BE2C (cell line): Measurements from ENCODE around the gene SMAGP.

ENCODE experiments used
- DNase-seq: peaks from one replicate; pipeline ENCODE4 v3.0.0-alpha.2; 2020
- H3K27me3 ChIP-seq: fragments of 250-450 bp; sonication (Bioruptor Pico); 2 replicates; pipeline ENCODE4 v1.5.1; 2020; ENCODE audit warnings: mild to moderate bottlenecking
- H3K36me3 ChIP-seq: fragments of 250-450 bp; sonication (Bioruptor Pico); 2 replicates; pipeline ENCODE4 v1.5.1; 2020; ENCODE audit warnings: mild to moderate bottlenecking
- H3K4me1 ChIP-seq: fragments of 250-450 bp; sonication (Bioruptor Pico); 2 replicates; pipeline ENCODE4 v1.5.1; 2020
- H3K4me3 ChIP-seq: 2 replicates; pipeline ENCODE4 v1.5.1; 2011; ENCODE audit warnings: low read depth, low read length
- H3K9me3 ChIP-seq: fragments of 250-450 bp; sonication (Bioruptor Pico); 2 replicates; pipeline ENCODE4 v1.5.1; 2020
- CTCF ChIP-seq: IDR thresholded peaks from 2 replicates; pipeline ENCODE4 v1.5.1; 2012; ENCODE audit warnings: mild to moderate bottlenecking, low read depth, low read length

Gene SMAGP

GRCh38 chr12:51214895-51215294 is 55.3 kb downstream of the SMAGP start:
- no peak for DNase-seq
- Histone ChIP-seq H3K27me3 (no peaks in the 10 kb centered on the region), H3K4me1 (peaks cover 5% of the 10 kb centered on the region), H3K4me3 (no peak overlapping the region), H3K36me3 (peaks cover 3% of the 10 kb centered on the region; the same call in 1 of the 2 replicates), H3K9me3 (no peaks in the 10 kb centered on the region)
- no peak for TF ChIP-seq CTCF

GRCh38 chr12:51210690-51211395 is 59.4 kb downstream of the SMAGP start:
- Histone ChIP-seq H3K36me3 (peaks cover 3% of the 10 kb centered on the region; the same call in 1 of the 2 replicates), H3K4me1 (no peaks in the 10 kb centered on the region), H3K9me3 (no peaks in the 10 kb centered on the region), H3K4me3 (no peak overlapping the region), H3K27me3 (no peaks in the 10 kb centered on the region)
- DNase-seq, result no peak
- TF ChIP-seq CTCF, result no peak

- Histone ChIP-seq H3K36me3 (peaks cover 3% of the 10 kb centered on the region; the same call in 1 of the 2 replicates), H3K4me1 (no peaks in the 10 kb centered on the region), H3K9me3 (no peaks in the 10 kb centered on the region), H3K27me3 (no peaks in the 10 kb centered on the region), H3K4me3 (no peak overlapping the region)
- DNase-seq, result no peak
- TF ChIP-seq CTCF, result no peak
Measured at GRCh38 chr12:51209259-51209658, 61.0 kb downstream of the SMAGP start.

- no peaks in the 10 kb centered on the region; the same call in 1 of the 2 replicates for H3K36me3 ChIP-seq
- no peak overlapping the region for H3K4me3 ChIP-seq
- no peaks in the 10 kb centered on the region for H3K9me3 ChIP-seq
- H3K4me1 ChIP-seq, result no peaks in the 10 kb centered on the region
- TF ChIP-seq CTCF, result no peak
- H3K27me3 ChIP-seq, result no peaks in the 10 kb centered on the region
- no peak for DNase-seq
Measured at GRCh38 chr12:51208016-51208660, 62.1 kb downstream of the SMAGP start.

GRCh38 chr12:51205350-51205749 is 64.9 kb downstream of the SMAGP start:
- no peaks in the 10 kb centered on the region; the same call in 1 of the 2 replicates for H3K36me3 ChIP-seq
- no peaks in the 10 kb centered on the region for H3K9me3 ChIP-seq
- H3K27me3 ChIP-seq, result no peaks in the 10 kb centered on the region
- no peak for DNase-seq
- no peaks in the 10 kb centered on the region for H3K4me1 ChIP-seq
- H3K4me3 ChIP-seq, result no peak overlapping the region
- no peak for TF ChIP-seq CTCF

GRCh38 chr12:51202718-51203117 is 67.5 kb downstream of the SMAGP start:
- DNase-seq, result no peak
- Histone ChIP-seq H3K9me3 (no peaks in the 10 kb centered on the region), H3K4me3 (no peak overlapping the region), H3K4me1 (no peaks in the 10 kb centered on the region), H3K27me3 (no peaks in the 10 kb centered on the region), H3K36me3 (no peaks in the 10 kb centered on the region)
- TF ChIP-seq CTCF, result no peak
